HuH-7 (cell line): ENCODE data around the gene CDH10.
A peak's percentile ranks its signal among the peaks of the same experiment; 100 is the strongest.

Experiments
- DNase-seq: peaks from one replicate; pipeline ENCODE4 v3.0.0; 2011; ENCODE audit warnings: low spot score

Gene CDH10

DNA sequence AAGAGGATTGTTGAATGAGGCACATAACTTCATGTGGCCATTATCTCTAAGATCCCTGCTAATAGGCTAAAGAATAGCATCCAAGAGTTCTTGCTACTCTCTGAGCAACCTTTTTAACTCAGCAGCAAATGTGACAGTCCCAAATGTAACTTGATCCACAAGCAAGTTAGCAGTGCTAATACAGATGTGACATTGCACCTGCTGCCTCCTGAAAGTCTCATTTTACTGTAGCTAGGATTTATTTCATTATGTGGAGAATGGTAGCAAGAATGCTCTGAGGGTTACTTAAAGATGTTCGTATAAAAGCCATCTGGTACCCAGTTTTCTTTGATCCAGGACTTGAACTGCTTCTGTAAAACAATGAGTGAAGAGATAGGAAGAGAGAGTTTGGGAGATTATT, 45.8 kb downstream of the CDH10 start:
- DNase-seq: no peak

DNA sequence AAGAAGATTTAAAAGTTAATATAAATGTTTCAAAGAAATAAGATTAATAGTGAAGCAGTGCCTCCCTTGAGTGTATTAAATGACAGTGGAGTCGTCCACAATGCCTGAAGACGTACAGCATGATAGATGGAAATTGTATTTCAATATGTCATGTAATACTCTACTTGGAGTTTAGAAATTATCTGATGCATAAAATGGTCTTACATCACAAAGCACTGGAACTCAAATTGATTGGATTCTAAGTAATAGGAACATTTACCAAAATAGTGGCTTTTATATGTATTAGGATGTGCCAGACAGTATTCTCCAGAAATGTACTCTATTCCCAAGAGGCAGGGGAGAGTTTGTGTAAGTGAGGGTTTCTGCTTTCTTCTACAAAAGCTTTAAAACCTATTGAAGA, 49.4 kb downstream of the CDH10 start:
- DNase-seq: no peak

- no peak for DNase-seq
Observed at GRCh38 chr5:24591426-24591825, 53.4 kb downstream of the CDH10 start.

- DNase-seq: no peak
Observed at GRCh38 chr5:24589566-24589965, 55.2 kb downstream of the CDH10 start.

DNA sequence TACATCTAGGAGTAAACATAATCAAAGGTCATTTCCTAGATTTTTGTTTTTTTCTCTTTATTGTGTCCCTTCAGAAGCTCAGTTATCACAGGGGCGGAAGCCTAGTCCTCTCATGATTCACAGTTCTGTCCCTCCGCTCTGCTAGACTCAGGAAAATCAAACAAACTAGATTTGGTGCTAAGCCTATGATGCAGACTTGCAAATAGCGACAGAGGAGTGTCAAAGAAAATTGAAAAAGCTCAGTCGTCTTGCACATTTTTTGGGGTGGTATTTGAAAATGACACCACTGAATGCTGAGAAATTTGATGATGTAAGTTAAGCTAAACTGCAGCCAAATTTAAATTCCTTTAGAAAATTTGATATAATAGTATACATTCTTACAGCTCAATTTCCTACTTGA, 59.0 kb downstream of the CDH10 start:
- DNase-seq: no peak

- DNase-seq: no peak
Observed at GRCh38 chr5:24571302-24571701, 73.5 kb downstream of the CDH10 start.

DNA sequence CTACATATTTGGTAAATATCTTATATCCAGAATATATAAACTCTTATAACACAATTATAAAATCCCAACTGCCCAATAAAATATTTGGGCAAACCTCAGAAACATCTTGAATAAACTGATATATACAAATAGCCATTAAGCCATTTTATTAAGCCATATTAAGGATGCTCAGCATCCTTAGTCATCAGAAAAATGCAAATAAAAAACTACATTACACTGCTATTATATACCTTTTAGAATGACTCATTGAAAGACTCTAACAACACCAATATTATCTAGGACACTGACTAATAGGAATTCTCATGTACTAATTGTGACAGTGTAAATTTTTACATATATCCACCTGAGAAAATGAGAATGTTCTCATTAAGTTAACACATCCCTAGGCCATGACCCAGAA, 77.8 kb downstream of the CDH10 start:
- DNase-seq: no peak

DNA sequence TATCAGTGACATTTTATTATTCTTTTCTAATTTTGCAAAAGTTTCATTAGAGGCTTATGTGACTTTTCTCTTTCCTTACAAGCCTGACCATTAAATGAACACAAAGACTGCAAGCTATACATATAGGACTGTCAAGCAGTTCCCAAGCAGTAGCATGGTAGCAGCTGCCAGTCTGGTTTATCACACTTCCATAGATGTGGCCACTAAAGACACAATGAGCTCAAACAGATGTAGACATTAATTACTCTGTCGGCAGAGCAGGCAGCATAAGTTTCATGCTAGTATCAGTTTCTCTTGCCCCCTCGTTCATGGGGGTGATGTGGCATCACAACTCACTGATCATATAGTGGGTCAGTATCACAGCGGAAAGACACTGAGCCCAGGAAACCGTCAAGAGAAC, 89.5 kb downstream of the CDH10 start:
- DNase-seq: no peak

- DNase-seq: no peak
Observed at GRCh38 chr5:24547132-24547531, 97.6 kb downstream of the CDH10 start.

DNA sequence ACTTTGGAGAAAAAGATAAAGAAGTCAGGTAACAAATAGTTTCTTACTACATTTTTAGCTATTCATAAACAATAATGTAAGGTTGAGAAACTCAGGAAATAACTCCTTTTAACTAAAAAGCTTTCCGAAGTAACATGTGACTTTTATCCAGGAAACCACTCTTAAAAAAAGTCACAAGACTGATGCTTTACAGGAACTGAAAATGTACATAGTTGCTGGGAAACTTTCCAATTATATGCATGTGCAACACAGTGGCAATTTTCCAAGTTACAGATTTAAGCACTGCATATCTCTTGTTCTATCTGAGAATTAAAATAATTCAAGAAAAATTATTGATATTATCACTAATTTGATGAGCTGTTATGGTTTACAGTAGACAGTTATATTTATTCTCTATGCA, 105.2 kb downstream of the CDH10 start:
- no peak for DNase-seq

DNA sequence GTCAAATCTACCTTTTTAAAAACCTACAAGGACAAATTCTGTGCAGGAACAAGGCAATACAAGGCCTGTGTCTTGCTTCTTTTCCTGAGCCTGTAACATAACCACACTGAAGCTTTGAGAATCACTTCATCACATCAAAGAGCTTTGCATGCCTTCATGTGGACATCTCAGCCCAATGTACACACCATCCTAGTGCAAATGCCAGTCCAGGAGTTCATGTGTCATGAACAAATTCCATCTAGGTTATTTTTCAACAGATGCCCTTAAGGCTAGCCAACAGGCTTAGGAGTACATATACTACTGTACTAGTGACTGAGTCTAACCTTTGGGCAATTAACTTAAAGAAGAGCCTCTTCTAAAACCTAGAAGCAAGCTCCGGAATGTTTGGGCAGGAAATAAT, 106.4 kb downstream of the CDH10 start:
- no peak for DNase-seq

DNA sequence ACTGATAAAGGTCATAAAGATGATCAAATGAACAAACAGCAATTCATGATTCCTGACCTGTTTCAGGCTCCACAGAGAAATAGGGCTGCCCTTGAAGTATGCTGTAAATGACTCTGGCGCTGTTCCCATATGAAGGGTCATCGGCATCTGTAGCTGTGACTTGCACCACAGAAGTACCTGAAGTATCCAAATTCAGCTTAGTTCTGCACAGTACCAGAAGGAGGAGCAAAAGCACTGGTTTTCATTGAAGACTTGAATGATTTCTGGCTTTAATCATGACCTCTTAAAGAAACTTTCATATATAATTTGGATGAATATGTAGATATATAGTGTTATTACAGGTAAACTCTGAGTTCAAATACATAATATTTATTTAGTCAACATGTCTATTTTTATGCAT, 109.1 kb downstream of the CDH10 start:
- DNase-seq: no peak

GRCh38 chr5:24530906-24531305, 113.9 kb downstream of the CDH10 start:
- no peak for DNase-seq

GRCh38 chr5:24525414-24525813, 119.4 kb downstream of the CDH10 start:
- no peak for DNase-seq

DNA sequence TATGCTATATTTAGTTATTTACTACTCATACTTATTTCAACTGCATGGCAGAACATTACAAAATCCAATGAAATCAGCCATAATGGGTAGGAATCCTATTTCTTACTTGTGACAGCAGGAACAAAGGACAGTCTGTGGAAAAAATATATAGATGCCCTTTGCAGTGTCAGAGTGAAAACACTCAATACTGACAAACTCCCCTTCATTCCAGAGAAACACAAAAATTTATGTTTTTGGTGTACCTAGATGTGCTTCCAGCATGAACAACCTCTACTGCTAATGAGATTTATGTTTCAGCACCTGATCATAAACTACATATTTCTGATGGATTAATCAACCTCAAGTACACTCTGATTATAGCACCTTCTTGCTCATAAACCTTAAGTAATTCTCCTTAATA, 132.4 kb downstream of the CDH10 start:
- no peak for DNase-seq

DNA sequence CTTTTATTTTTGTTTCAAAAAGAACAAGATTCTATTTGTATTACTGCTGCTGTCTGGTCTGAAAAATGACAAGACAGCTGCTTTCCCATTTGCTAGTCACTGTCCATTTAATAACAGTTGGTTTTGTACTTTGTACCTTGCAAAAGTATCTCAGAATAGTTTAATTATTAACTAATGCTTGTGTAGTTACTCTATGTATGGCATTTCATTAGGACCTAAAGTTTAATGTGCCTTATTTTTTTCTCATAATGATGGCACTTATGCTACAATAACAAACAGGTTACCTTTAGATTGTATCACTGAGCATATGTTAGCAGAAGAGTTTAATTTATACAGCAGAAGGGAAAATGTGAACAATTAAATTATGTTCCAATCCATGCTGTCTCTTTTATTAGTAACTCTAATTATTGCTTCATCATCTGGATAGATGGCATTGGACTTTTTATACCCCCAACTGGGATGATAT, 134.2 kb downstream of the CDH10 start:
- peak; percentile 13 for DNase-seq

DNA sequence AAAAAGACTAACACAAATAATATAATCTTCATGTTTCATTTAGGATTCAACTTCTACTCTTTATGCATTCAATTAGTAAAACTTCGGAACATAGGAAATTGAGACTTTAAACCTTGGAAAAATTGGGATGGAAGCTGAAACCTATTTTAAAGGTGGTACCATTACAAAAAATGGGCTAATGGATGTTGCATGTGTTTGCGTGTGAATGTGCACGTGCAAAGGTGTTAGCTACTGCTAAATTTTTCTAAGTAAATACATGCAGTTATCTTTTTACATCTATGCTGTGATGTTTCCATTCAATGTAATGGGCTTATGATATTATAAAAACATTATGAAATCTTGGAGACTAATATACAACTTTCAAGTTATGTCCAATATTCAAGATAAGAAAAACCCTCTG, 134.8 kb downstream of the CDH10 start:
- no peak for DNase-seq

DNA sequence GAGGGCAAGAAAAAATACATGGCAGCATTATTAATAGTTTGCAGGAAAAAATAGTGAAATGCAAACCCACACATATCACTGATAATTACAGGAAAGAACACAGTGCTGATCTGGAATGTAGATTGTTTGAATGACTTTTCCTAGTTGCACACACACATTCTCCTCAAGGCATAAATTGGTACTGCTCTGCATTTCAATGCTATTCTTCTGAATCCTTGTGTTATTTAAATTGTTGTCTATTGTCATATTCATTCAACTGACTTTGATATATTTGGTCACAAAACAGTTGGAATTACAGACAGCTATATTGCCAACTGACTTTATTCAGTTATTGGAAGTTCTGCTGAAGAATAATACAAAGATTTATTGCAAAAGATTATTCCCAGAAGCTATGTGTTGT, 139.5 kb downstream of the CDH10 start:
- DNase-seq: no peak

- DNase-seq: no peak
Observed at GRCh38 chr5:24497591-24498157, 147.1 kb downstream of the CDH10 start.

- DNase-seq: no peak
Observed at GRCh38 chr5:24497145-24497544, 147.6 kb downstream of the CDH10 start.

- DNase-seq: no peak
Observed at GRCh38 chr5:24496268-24496667, 148.5 kb downstream of the CDH10 start.

GRCh38 chr5:24492229-24492628, 152.5 kb downstream of the CDH10 start:
- no peak for DNase-seq

DNA sequence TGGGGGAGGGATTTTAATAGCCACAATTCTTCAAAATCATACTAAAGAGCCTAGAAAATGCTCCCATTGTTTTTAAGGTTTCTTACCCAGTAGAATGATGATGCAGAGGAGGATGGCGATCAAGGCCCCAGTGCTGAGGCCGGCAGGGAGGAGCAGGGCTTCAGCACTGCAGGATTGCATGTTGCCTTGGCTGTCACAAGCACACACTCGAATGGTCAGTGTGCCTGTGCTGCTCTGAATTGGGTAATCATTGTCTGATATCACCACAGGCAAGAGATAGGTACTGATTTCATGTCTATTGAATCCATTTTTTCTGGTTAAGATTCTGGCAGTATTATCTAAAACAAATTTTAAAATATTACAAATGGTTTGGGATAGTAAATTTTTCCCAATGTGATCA, 153.3 kb downstream of the CDH10 start:
- DNase-seq: no peak

GRCh38 chr5:24487368-24488229, 157.2 kb downstream of the CDH10 start:
- DNase-seq: no peak
